ENCODE data around the gene DAAM1. TPM values are rescaled to one million over a fixed set of nuclear protein-coding genes. Genes with fewer than 3 reads are reported as not detected.

DAAM1 gene
- total RNA-seq, 1 donor = 22.0 TPM

- DNase-seq (ENCODE audit: low read depth) = no peak
- no peak overlapping the region for H3K4me3 ChIP-seq (ENCODE audit: low read depth, low read length)
- TF ChIP-seq CTCF (IDR thresholded peaks at IDR 0.05; ENCODE audit: insufficient read depth, low read depth, low read length) = no peak
Observed at GRCh38 chr14:59268011-59268410, 79.5 kb downstream of the DAAM1 start.

GRCh38 chr14:59268858-59269257 is 80.4 kb downstream of the DAAM1 start:
- no peak for DNase-seq (ENCODE audit: low read depth)
- no peak for TF ChIP-seq CTCF (IDR thresholded peaks at IDR 0.05; ENCODE audit: insufficient read depth, low read depth, low read length)
- H3K4me3 ChIP-seq (ENCODE audit: low read depth, low read length) = no peak overlapping the region

- no peak for DNase-seq (ENCODE audit: low read depth)
- no peak for TF ChIP-seq CTCF (IDR thresholded peaks at IDR 0.05; ENCODE audit: insufficient read depth, low read depth, low read length)
- no peak overlapping the region for H3K4me3 ChIP-seq (ENCODE audit: low read depth, low read length)
Observed at GRCh38 chr14:59269466-59269865, 81.0 kb downstream of the DAAM1 start.

GRCh38 chr14:59271256-59271655 is 82.8 kb downstream of the DAAM1 start:
- no peak overlapping the region for H3K4me3 ChIP-seq (ENCODE audit: low read depth, low read length)
- TF ChIP-seq CTCF (IDR thresholded peaks at IDR 0.05; ENCODE audit: insufficient read depth, low read depth, low read length) = no peak
- DNase-seq (ENCODE audit: low read depth) = no peak

GRCh38 chr14:59271734-59272133 is 83.3 kb downstream of the DAAM1 start:
- DNase-seq (ENCODE audit: low read depth) = peak; percentile 48
- TF ChIP-seq CTCF (IDR thresholded peaks at IDR 0.05; ENCODE audit: insufficient read depth, low read depth, low read length) = no peak
- H3K4me3 ChIP-seq (ENCODE audit: low read depth, low read length) = no peak overlapping the region

- TF ChIP-seq CTCF (IDR thresholded peaks at IDR 0.05; ENCODE audit: insufficient read depth, low read depth, low read length) = no peak
- no peak for DNase-seq (ENCODE audit: low read depth)
Observed at GRCh38 chr14:59272633-59273032, 84.2 kb downstream of the DAAM1 start.

GRCh38 chr14:59273737-59274136 is 85.3 kb downstream of the DAAM1 start:
- no peak for DNase-seq (ENCODE audit: low read depth)
- TF ChIP-seq CTCF (IDR thresholded peaks at IDR 0.05; ENCODE audit: insufficient read depth, low read depth, low read length) = no peak
- H3K4me3 ChIP-seq (ENCODE audit: low read depth, low read length) = no peak overlapping the region

More at GRCh38 chr14:59272633-59273032, 84.2 kb downstream of the DAAM1 start:
- no peak overlapping the region for H3K4me3 ChIP-seq (ENCODE audit: low read depth, low read length)
